DMS153 (cell line): ENCODE data around the gene GMCL2.
"Not testable (repeated sequence)": the region's sequence is repeated elsewhere in the genome, so short reads cannot be mapped to it uniquely, and the experiment has no call there.

Experiments used
- DNase-seq: peaks from one replicate; lab custom pipeline; 2025; lab: John Stamatoyannopoulos, UW

The GMCL2 gene

GRCh38 chr5:178205749-178206047 lies 18.5 kb upstream of the GMCL2 start:
- DNase-seq = no peak

GRCh38 chr5:178204935-178205748 lies 18.0 kb upstream of the GMCL2 start:
- DNase-seq = no peak

GRCh38 chr5:178204182-178204934 lies 17.2 kb upstream of the GMCL2 start, which contains the start of gene HNRNPAB:
Gene HNRNPAB, plus strand, starts transcription at chr5:178204533. Its CDS starts 305 bp downstream, at chr5:178204838.
- DNase-seq = peak; percentile 61

GRCh38 chr5:178203670-178204181 lies 16.6 kb upstream of the GMCL2 start:
- DNase-seq = no peak

- DNase-seq = no peak
Measured at GRCh38 chr5:178202541-178202940, 15.4 kb upstream of the GMCL2 start.

GRCh38 chr5:178201927-178202235 lies 14.7 kb upstream of the GMCL2 start:
- DNase-seq = no peak

GRCh38 chr5:178201221-178201926 lies 14.2 kb upstream of the GMCL2 start:
- DNase-seq = no peak

GRCh38 chr5:178199581-178200434 lies 12.6 kb upstream of the GMCL2 start:
- no peak for DNase-seq

- no peak for DNase-seq
Measured at GRCh38 chr5:178198706-178199105, 11.5 kb upstream of the GMCL2 start.

GRCh38 chr5:178198151-178198550 lies 11.0 kb upstream of the GMCL2 start:
- not testable (repeated sequence) for DNase-seq

- DNase-seq = no peak
Measured at GRCh38 chr5:178196986-178197385, 9.8 kb upstream of the GMCL2 start.

GRCh38 chr5:178196281-178196812 lies 9.2 kb upstream of the GMCL2 start:
- DNase-seq = no peak

GRCh38 chr5:178194026-178194425 lies 6.9 kb upstream of the GMCL2 start:
- DNase-seq = no peak

GRCh38 chr5:178193251-178193809 lies 6.2 kb upstream of the GMCL2 start:
- DNase-seq = no peak

- no peak for DNase-seq
Measured at GRCh38 chr5:178192787-178193186, 5.6 kb upstream of the GMCL2 start.

- DNase-seq = no peak
Measured at GRCh38 chr5:178192244-178192643, 5.1 kb upstream of the GMCL2 start.

- DNase-seq = no peak
Measured at GRCh38 chr5:178191661-178192060, 4.5 kb upstream of the GMCL2 start.

GRCh38 chr5:178189433-178189832 lies 2.3 kb upstream of the GMCL2 start:
- DNase-seq = no peak

- DNase-seq = no peak
Measured at GRCh38 chr5:178186427-178186826, 744 bp downstream of the GMCL2 start.

- no peak for DNase-seq
Measured at GRCh38 chr5:178182158-178182876, 4.9 kb downstream of the GMCL2 start.
